NOMO-1 (cell line): ENCODE data around the gene ELK4.
A peak's percentile ranks its signal among the peaks of the same experiment; 100 is the strongest.

ENCODE experiments used
- DNase-seq, 2 experiments: peaks; one replicate each; lab custom pipeline; 2025; ENCODE audit not compliant: unreplicated experiment in 2 of 2; lab: John Stamatoyannopoulos, UW

The ELK4 gene

DNA sequence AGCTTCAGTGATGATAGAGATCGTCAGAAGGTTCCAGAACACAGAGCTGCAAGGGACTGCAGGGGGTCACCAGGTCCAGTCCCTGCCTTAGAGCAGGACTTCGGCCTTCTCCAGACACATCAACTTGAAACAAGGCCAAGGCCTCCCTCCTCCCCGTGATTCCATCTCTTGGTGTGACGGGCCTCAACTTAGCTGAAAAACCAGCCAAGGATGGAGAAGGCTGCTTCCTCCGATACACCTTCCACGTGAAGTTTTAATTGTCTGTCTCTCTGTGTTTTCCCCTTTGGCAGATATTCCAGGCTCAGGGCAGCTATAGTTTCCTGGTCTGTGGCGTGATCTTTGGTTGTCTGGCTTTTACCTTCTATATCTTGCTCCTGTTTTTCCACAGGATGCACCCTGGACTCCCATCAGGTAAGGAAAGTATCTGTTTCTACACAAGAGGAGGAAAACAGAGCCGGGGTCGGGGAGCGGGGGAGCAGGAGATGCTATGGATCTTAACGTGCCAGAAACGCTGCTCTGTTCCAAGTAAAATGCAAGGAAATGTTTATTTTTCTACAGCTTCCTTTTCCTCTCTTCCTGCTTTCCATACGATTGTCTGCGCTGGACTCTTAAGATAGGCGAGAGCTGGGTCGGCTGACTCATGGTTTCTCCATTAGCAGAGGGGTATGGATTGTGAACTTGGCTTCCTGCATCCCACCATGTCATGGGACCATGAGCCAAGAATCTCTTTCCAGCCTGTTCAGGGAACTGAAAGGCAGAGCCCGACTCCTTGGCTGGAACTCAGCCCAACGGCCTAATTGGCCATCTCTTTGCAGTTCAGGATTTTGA lies 32.8 kb downstream of the ELK4 start:
- DNase-seq, result no peak

- no peak for DNase-seq
These were observed 34.0 kb downstream of the ELK4 start for GRCh38 chr1:205597691-205598314.

- no peak for DNase-seq
These were observed 34.9 kb downstream of the ELK4 start for GRCh38 chr1:205596876-205597275.

DNA sequence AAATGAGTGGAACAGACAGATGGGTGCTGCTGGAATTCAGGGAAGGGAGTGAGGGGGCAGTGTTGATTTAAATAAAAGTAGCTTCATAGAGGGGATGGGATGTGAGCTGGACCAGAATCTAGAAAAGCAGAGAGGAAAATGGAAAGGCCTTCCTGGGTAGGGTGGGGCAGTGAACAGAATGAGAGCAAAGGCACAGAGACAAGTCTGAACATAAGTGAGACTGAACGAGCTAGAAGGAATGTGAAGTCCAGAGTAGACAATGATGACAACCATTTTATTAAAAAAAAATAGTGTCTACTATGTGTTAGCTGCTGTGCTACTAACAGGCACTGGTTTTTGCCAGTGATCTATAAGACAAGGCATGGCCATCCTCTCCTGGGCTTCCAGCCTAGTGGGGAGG lies 36.0 kb downstream of the ELK4 start:
- no peak for DNase-seq

GRCh38 chr1:205595435-205595834 lies 36.4 kb downstream of the ELK4 start:
- DNase-seq, result no peak

- no peak for DNase-seq
These were observed 37.0 kb downstream of the ELK4 start for GRCh38 chr1:205594846-205595245.

- DNase-seq, result no peak
These were observed 37.8 kb downstream of the ELK4 start for GRCh38 chr1:205593967-205594366.

DNA sequence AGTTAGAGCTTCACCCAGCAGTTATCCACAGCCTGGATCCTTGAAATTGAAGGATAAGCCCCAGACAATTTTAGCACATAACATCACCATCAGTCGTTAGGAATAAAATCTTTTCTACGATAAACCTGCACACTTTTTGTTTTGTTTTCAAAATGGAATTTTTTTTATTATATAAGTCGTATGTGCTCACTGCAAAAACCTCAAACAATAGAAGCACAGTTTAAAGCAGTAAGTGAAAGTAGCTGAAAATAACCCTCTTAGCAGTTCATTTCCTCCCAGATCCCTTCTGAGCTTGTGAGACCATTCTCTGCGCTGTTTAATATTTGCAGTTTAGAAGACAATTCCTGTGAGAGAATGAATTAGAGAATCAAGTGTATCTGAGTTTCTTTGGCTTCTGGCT lies 38.3 kb downstream of the ELK4 start:
- peak in 1 of 2 experiments; percentile 30 for DNase-seq

DNA sequence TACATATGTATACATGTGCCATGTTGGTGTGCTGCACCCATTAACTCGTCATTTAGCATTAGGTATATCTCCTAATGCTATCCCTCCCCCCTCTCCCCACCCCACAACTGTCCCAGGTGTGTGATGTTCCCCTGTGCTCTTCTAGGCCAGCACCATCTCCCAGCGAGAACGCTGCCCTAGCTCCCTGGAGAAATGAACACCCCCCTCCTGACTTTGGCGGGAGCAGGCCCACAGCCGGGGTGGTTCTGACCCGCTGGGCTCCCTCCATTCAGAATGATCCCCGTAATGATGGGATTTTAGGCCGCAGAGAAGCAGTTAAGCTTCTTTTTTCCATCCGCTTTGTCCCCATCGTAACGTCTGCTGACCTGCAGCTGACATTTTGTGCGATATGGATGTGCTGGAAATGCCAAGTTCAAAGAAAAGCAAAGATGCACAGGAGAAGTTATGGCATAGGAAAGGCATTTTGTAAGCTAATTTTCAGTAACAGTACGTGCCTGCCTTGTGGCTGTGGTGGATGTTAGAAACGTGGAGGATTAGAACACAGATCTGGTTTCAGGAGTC lies 39.3 kb downstream of the ELK4 start:
- no peak for DNase-seq

- peak; percentile 86 to 87 for DNase-seq
These were observed 40.1 kb downstream of the ELK4 start for GRCh38 chr1:205591522-205592351.

DNA sequence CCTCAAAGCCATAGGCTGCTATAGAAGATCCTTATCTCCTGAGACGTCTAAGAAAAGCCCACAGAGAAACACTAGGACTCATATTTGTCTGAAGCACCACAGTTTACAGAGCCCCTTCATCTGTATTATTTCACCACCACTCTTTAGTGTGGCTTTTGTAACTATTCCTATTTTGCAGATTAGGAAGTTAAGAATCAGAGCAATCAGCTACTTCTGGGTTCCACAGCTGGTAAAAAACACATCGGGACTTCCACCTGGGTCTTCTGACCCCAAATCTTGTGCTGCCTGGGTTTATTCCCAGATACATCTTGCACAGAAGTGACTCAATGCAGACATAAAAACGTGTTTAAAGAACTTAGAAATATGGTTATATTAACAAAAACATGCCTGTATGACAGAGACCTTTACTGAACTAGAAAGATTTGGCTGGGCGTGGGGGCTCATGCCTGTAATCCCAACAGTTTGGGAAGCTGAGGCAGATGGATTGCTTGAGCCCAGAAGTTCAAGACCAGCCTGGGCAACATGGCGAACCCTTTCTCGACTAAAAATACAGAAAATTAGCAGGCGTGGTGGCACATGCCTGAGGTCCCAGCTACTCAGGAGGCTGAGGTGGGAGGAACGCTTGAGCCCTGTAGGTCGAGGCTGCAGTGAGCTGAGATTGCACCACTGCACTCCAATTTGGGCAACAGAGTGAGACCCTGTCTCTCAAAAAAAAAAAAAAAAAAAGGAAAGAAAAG lies 40.9 kb downstream of the ELK4 start:
- DNase-seq, result peak in 1 of 2 experiments; percentile 8

DNA sequence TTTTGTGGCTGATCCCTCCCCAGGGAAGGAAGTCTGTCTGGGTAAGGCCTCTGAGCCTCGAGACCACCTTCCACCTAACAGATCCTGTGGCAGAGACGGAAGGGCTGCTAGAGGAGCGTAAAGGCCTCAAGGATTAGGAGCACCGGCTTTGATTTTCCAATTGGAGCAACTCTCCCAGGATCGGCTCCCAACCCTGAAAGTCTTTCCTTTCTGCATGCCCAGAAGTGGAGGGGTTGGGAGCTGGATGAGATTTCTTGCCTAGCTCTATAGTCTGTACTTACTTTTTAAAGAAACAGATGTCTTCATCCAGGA lies 41.4 kb downstream of the ELK4 start:
- no peak for DNase-seq

DNA sequence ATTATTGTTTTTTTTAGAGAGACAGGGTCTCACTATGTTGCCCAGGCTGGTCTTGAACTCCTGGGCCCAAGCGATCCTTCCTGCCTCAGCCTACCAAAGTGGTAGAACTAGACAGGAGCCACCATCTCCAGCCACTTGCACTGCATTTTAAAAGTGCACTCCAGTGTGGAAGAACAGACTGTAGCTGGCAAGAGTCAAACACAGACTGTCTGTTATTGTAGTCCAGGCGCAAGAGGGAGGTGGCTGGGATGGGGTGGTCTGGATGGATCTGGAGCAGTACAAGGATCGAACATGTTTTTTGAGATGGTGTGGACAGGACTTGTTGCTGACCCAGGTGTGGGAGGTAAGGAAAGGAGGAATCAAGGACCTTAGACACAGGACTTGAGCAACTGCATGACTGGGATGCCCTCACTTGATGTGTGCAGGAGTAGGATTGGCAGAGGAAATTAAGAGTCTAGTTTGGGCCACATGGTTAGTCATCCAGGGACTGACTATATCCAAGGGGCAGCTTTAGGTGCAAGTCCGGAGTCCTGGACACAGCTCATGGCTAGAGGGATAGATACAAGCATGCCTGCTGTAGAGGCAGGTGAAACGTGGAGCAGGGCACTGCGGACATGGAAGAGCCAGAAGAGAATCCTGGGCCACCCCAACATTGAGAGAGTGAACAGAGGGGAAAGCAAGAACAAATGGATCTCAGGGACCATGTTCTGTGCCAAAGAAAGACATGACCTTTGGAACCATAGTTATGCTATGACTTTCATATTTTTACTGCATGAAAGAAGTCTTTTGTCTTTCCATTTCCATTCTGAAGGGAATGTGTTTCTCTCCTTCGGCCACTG lies 42.0 kb downstream of the ELK4 start:
- no peak for DNase-seq

DNA sequence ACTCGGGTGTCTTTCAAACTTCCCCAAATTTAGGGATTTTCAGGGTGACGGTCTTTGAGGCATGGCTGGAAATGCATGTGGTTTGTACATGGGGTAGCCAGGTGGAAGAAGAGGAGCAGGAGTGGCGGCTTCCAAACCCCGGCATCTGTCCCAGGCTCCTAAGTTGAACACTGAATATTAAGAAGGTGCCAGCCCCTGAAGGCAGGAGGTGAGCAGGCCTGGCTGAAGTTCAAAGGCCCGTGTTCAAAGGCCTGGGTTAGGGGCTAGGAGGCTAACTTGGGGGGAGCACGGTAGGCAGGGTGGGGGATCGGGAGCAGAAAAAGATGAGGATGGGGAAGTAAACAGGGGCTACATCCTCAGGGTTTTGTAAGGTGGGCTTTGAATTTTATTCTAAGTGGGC lies 42.8 kb downstream of the ELK4 start:
- DNase-seq, result no peak

GRCh38 chr1:205588636-205589035 lies 43.2 kb downstream of the ELK4 start:
- DNase-seq, result peak in 1 of 2 experiments; percentile 13

GRCh38 chr1:205587581-205587980 lies 44.2 kb downstream of the ELK4 start:
- DNase-seq, result no peak

GRCh38 chr1:205585835-205586785 lies 45.7 kb downstream of the ELK4 start:
- no peak for DNase-seq

DNA sequence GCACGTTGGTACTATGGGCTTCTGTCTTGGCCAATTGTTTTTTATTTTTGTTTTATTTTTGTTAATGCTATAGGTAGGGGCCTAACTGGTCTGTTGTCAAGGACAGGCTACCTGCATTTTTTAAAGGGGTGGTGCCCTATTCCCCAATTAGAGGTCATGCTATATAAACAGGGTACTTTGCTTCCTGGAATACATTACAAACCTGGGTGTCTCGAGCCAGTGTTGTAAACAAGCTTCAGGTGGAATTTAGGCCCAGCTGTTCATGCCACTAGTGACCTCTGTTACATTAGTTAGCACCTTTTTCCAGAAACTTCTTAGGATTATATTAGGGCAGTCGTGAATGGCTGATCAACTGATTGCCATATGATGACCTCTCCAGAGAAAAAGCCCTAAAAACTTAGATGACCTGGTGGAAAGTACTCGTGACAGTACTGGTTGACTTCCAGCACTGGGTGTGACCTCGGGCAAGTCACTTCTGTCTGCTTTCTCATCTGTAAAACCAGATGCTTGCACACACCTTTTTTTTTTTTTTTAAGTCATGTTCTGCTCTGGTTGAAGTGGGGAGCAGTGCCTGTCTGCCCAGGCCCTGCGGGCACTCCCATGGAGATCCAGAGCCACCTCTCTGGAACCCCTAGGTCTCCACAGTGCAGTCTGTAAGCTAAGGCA lies 46.5 kb downstream of the ELK4 start:
- no peak for DNase-seq
